Stimulated activated CD8-positive, alpha-beta memory T cell treated with anti-CD3 and anti-CD28 coated beads, Interleukin-7, amount 100 ng/mL, for 1 hour (primary cell): ENCODE results near the gene TNP2.

Experiments used
- DNase-seq, 2 donors: peaks; one replicate each; pipeline ENCODE4 v3.0.0-alpha.2; 2020; ENCODE audit warnings: low read depth in 2 of 2

Gene TNP2

GRCh38 chr16:11240636-11241473, 28.3 kb downstream of the TNP2 start:
- no peak for DNase-seq

- no peak for DNase-seq
Measured at GRCh38 chr16:11239644-11240632, 29.2 kb downstream of the TNP2 start.

- no peak for DNase-seq
Measured at GRCh38 chr16:11238272-11239202, 30.6 kb downstream of the TNP2 start.

GRCh38 chr16:11236461-11237254, 32.5 kb downstream of the TNP2 start:
- no peak for DNase-seq

- no peak for DNase-seq
Measured at GRCh38 chr16:11235703-11235991, 33.5 kb downstream of the TNP2 start.

GRCh38 chr16:11234884-11235702, 34.0 kb downstream of the TNP2 start:
- no peak for DNase-seq

GRCh38 chr16:11233727-11234376, 35.3 kb downstream of the TNP2 start:
- no peak for DNase-seq

- DNase-seq = peak; percentile 84 to 89
Measured at GRCh38 chr16:11232852-11233726, 36.0 kb downstream of the TNP2 start.

- DNase-seq = no peak
Measured at GRCh38 chr16:11232302-11232851, 36.7 kb downstream of the TNP2 start.

GRCh38 chr16:11231367-11231970, 37.7 kb downstream of the TNP2 start:
- no peak for DNase-seq

- DNase-seq = no peak
Measured at GRCh38 chr16:11229906-11230305, 39.2 kb downstream of the TNP2 start.

- no peak for DNase-seq
Measured at GRCh38 chr16:11229432-11229831, 39.7 kb downstream of the TNP2 start.

- DNase-seq = no peak
Measured at GRCh38 chr16:11225677-11226549, 43.2 kb downstream of the TNP2 start.

- peak; percentile 26 to 50 for DNase-seq
Measured at GRCh38 chr16:11224894-11225676, 44.0 kb downstream of the TNP2 start.

- DNase-seq = peak; percentile 21 to 29
Measured at GRCh38 chr16:11224096-11224893, 44.8 kb downstream of the TNP2 start.
